ENCODE results near the gene TRAPPC3. TPM values are rescaled to one million over a fixed set of nuclear protein-coding genes. Genes with fewer than 3 reads are reported as not detected.

Gene TRAPPC3
- polyA plus RNA-seq, 1 donor (not counting 4 experiments of a cell fraction or from before 2014, with no cell fraction given), result 173 TPM

GRCh38 chr1:36154765-36155407 lies 5.6 kb upstream of the TRAPPC3 start:
- H3K4me1 ChIP-seq (ENCODE audit: control insufficient read depth, extremely low read depth, insufficient read depth, low read length), result peaks cover 46% of the 10 kb centered on the region
- no peaks in the 10 kb centered on the region for H3K27me3 ChIP-seq (ENCODE audit: control insufficient read depth, extremely low read depth, insufficient read depth, low read length)
- DNase-seq (ENCODE audit: low read depth, low spot score) (no peak), FAIRE-seq (no peak)
- H2AFZ ChIP-seq (ENCODE audit: control insufficient read depth, low read length), result no peak overlapping the region
- H3K9me3 ChIP-seq (ENCODE audit: control insufficient read depth, low read depth, low read length), result no peaks in the 10 kb centered on the region
- H3K4me3 ChIP-seq (ENCODE audit: control insufficient read depth in 2 of 3, extremely low read depth in 1 of 3, insufficient read depth in 2 of 3, low read depth in 1 of 3, low read length in 3 of 3), result peak overlapping the region; percentile 81 to 86 (median 86)
- peaks cover 3 to 19% of the 10 kb centered on the region in 2 experiments for H3K36me3 ChIP-seq (ENCODE audit: control insufficient read depth in 2 of 2, extremely low read depth in 1 of 2, insufficient read depth in 2 of 2, low read length in 2 of 2)
- H4K20me1 ChIP-seq (ENCODE audit: control insufficient read depth, extremely low read depth, insufficient read depth, low read length), result peaks cover 8% of the 10 kb centered on the region
- H3K27ac ChIP-seq (ENCODE audit: control insufficient read depth, insufficient read depth, low read length), result peak overlapping the region; percentile 96
- TF ChIP-seq CTCF (optimal IDR thresholded peaks at IDR 0.05 in 1 of 3, IDR thresholded peaks at IDR 0.05 in 1 of 3, conservative IDR thresholded peaks at IDR 0.05 in 1 of 3; ENCODE audit: extremely low read depth in 1 of 3, insufficient read depth in 2 of 3, low read length in 3 of 3), result no peak
- no peak for TF ChIP-seq EZH2 (IDR thresholded peaks at IDR 0.05; ENCODE audit: low read length)
- dilution Hi-C loops (cut with MboI; ENCODE audit: extremely low pct_ligation_motif_present, low sequenced_read_pairs), result no loop called here
- H3K9me1 ChIP-seq (ENCODE audit: control insufficient read depth, extremely low read depth, insufficient read depth, low read length), result no peaks in the 10 kb centered on the region
- peak overlapping the region; percentile 96 for H3K9ac ChIP-seq (ENCODE audit: control insufficient read depth, extremely low read depth, insufficient read depth, low read length)
- H3K4me2 ChIP-seq (ENCODE audit: control insufficient read depth, extremely low read depth, insufficient read depth, low read depth, low read length), result peak overlapping the region; percentile 98
- peaks cover 44% of the 10 kb centered on the region for H3K79me2 ChIP-seq (ENCODE audit: control insufficient read depth, insufficient read depth, low read length)

GRCh38 chr1:36154335-36154734 lies 5.0 kb upstream of the TRAPPC3 start:
- FAIRE-seq, result no peak
- Histone ChIP-seq H3K4me1 (ENCODE audit: control insufficient read depth, extremely low read depth, insufficient read depth, low read length) (peaks cover 42% of the 10 kb centered on the region), H3K9me3 (ENCODE audit: control insufficient read depth, low read depth, low read length) (no peaks in the 10 kb centered on the region), H3K27me3 (ENCODE audit: control insufficient read depth, extremely low read depth, insufficient read depth, low read length) (no peaks in the 10 kb centered on the region), H4K20me1 (ENCODE audit: control insufficient read depth, extremely low read depth, insufficient read depth, low read length) (peaks cover 8% of the 10 kb centered on the region), H3K27ac (ENCODE audit: control insufficient read depth, insufficient read depth, low read length) (no peak overlapping the region), H3K4me2 (ENCODE audit: control insufficient read depth, extremely low read depth, insufficient read depth, low read depth, low read length) (no peak overlapping the region), H3K9me1 (ENCODE audit: control insufficient read depth, extremely low read depth, insufficient read depth, low read length) (no peaks in the 10 kb centered on the region), H3K36me3 (ENCODE audit: control insufficient read depth in 2 of 2, extremely low read depth in 1 of 2, insufficient read depth in 2 of 2, low read length in 2 of 2) (peaks cover 0 to 15% of the 10 kb centered on the region in 2 experiments), H2AFZ (ENCODE audit: control insufficient read depth, low read length) (no peak overlapping the region), H3K9ac (ENCODE audit: control insufficient read depth, extremely low read depth, insufficient read depth, low read length) (no peak overlapping the region), H3K4me3 (ENCODE audit: control insufficient read depth in 2 of 3, extremely low read depth in 1 of 3, insufficient read depth in 2 of 3, low read depth in 1 of 3, low read length in 3 of 3) (no peak overlapping the region), H3K79me2 (ENCODE audit: control insufficient read depth, insufficient read depth, low read length) (peaks cover 39% of the 10 kb centered on the region)
- dilution Hi-C loops (cut with MboI; ENCODE audit: extremely low pct_ligation_motif_present, low sequenced_read_pairs), result no loop called here
- TF ChIP-seq EZH2 (IDR thresholded peaks at IDR 0.05; ENCODE audit: low read length) (no peak), CTCF (optimal IDR thresholded peaks at IDR 0.05 in 1 of 3, IDR thresholded peaks at IDR 0.05 in 1 of 3, conservative IDR thresholded peaks at IDR 0.05 in 1 of 3; ENCODE audit: extremely low read depth in 1 of 3, insufficient read depth in 2 of 3, low read length in 3 of 3) (no peak)
- DNase-seq (ENCODE audit: low read depth, low spot score), result no peak

Data from keratinocyte (primary cell).